Measurements from ENCODE around the gene PPA2. TPM values are rescaled to one million over a fixed set of nuclear protein-coding genes. Genes with fewer than 3 reads are reported as not detected.

Gene PPA2
- total RNA-seq, 1 donor from 2014 or later, result 27.0 TPM

DNA sequence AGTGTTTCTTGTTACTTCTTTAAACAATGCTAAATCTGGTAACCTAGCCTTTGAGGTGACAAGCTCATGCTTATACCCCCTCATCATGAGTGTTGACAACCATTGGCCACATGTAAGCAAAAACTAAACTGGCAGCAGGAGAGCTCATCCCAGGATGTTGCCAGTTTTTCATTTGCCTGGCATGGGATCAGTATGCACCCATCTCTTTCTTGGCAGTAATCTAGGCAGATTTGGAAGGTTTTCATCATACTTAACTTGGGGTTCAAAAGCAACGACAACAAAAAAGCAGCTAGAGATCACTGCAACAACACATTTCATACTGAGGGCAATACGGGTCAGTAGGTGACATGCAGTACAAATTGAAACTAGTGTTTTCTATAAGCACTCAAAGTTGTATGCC lies 122.0 kb downstream of the PPA2 start:
- no peaks in the 10 kb centered on the region for H3K27me3 Mint-ChIP-seq (ENCODE audit: unreplicated experiment)
- no peaks in the 10 kb centered on the region for H3K36me3 Mint-ChIP-seq (ENCODE audit: unreplicated experiment)
- TF ChIP-seq, protein P1, sequence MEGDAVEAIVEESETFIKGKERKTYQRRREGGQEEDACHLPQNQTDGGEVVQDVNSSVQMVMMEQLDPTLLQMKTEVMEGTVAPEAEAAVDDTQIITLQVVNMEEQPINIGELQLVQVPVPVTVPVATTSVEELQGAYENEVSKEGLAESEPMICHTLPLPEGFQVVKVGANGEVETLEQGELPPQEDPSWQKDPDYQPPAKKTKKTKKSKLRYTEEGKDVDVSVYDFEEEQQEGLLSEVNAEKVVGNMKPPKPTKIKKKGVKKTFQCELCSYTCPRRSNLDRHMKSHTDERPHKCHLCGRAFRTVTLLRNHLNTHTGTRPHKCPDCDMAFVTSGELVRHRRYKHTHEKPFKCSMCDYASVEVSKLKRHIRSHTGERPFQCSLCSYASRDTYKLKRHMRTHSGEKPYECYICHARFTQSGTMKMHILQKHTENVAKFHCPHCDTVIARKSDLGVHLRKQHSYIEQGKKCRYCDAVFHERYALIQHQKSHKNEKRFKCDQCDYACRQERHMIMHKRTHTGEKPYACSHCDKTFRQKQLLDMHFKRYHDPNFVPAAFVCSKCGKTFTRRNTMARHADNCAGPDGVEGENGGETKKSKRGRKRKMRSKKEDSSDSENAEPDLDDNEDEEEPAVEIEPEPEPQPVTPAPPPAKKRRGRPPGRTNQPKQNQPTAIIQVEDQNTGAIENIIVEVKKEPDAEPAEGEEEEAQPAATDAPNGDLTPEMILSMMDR (IDR thresholded peaks at IDR 0.05; ENCODE audit: partially characterized antibody, unreplicated experiment), result no peak
- DNase-seq, result no peak
- H3K27ac Mint-ChIP-seq (ENCODE audit: unreplicated experiment), result no peak overlapping the region
- no peak overlapping the region for H3K4me3 Mint-ChIP-seq (ENCODE audit: unreplicated experiment)
- no peaks in the 10 kb centered on the region for H3K9me3 Mint-ChIP-seq (ENCODE audit: unreplicated experiment)
- H3K4me1 Mint-ChIP-seq (ENCODE audit: low read depth, unreplicated experiment), result peaks cover 6% of the 10 kb centered on the region

DNA sequence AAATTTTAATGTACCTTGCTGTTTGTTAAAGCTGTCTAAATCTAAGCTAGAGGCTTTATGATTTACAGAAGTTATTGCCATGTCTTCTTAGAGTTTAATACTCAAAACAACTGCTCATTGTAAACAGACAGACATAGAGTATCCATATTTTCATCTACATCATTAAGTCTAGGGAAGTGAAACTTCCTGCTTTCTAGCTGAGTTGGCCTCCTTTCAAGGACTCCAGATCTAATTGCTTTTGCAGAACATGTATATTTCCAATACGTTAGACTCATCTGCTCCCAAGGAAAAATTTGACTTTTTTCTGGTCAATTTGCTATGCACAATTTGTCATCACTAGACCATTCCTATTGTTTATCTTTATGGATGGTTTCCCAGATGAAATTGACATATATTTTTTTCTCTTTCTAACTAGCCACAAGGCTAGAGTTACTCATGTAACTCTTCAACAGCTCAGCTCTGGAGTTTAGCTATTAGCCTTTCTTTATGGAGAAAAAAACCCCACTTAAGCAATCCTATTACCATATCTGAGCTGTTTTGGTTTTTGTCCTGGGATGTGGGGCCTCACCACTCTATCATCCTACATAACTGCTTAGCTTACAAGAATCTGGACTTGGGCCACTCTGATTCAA lies 122.9 kb downstream of the PPA2 start:
- H3K4me1 Mint-ChIP-seq (ENCODE audit: low read depth, unreplicated experiment), result peaks cover 6% of the 10 kb centered on the region
- H3K36me3 Mint-ChIP-seq (ENCODE audit: unreplicated experiment), result no peaks in the 10 kb centered on the region
- H3K4me3 Mint-ChIP-seq (ENCODE audit: unreplicated experiment), result no peak overlapping the region
- DNase-seq, result no peak
- TF ChIP-seq, protein P1 (IDR thresholded peaks at IDR 0.05; ENCODE audit: partially characterized antibody, unreplicated experiment), result no peak
- H3K27ac Mint-ChIP-seq (ENCODE audit: unreplicated experiment), result no peak overlapping the region
- H3K27me3 Mint-ChIP-seq (ENCODE audit: unreplicated experiment), result no peaks in the 10 kb centered on the region
- no peaks in the 10 kb centered on the region for H3K9me3 Mint-ChIP-seq (ENCODE audit: unreplicated experiment)

DNA sequence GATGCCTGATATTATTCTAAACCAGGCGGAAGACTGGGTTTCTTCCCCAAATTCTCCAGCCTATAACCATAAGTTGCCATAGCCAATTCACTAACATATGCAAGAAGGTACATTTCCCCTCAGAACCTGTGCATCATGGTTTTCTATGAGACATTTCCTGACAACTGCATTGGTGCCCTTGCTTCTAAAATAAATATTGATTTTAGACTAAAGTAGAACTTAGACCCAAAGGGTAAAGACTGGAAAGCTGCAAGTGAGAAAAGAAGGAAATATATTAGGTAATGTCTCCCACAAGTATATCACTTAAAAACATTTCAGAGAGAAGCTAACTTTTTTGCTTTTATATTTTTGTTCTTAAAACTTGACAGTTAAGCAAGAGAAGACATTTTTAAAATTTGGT lies 125.1 kb downstream of the PPA2 start:
- Mint-ChIP-seq H3K27ac (ENCODE audit: unreplicated experiment) (no peak overlapping the region), H3K9me3 (ENCODE audit: unreplicated experiment) (no peaks in the 10 kb centered on the region), H3K36me3 (ENCODE audit: unreplicated experiment) (no peaks in the 10 kb centered on the region), H3K27me3 (ENCODE audit: unreplicated experiment) (no peaks in the 10 kb centered on the region), H3K4me3 (ENCODE audit: unreplicated experiment) (no peak overlapping the region), H3K4me1 (ENCODE audit: low read depth, unreplicated experiment) (peaks cover 4% of the 10 kb centered on the region)
- TF ChIP-seq, protein P1 (IDR thresholded peaks at IDR 0.05; ENCODE audit: partially characterized antibody, unreplicated experiment), result no peak
- no peak for DNase-seq

DNA sequence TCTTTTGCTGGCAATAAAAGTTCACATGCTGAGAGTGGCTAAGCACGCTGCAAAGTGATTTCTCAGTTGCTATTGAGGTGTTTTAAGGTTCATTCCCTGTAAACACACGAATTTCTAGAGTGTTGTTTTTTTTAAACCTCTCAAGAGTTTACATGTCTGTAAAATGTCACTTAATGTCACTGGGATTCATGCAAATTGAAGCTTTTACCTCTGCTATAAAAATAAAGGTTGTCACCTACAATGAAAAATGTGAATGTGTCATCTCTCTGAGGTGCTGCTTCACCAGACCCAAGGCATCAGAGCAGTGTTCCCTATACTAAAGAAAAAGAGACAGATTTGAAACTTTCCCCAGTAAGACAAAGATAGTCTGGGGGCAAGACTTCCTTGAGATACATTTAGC lies 127.0 kb downstream of the PPA2 start:
- Mint-ChIP-seq H3K4me3 (ENCODE audit: unreplicated experiment) (no peak overlapping the region), H3K4me1 (ENCODE audit: low read depth, unreplicated experiment) (peaks cover 9% of the 10 kb centered on the region), H3K27me3 (ENCODE audit: unreplicated experiment) (no peaks in the 10 kb centered on the region), H3K9me3 (ENCODE audit: unreplicated experiment) (no peaks in the 10 kb centered on the region), H3K36me3 (ENCODE audit: unreplicated experiment) (no peaks in the 10 kb centered on the region), H3K27ac (ENCODE audit: unreplicated experiment) (no peak overlapping the region)
- DNase-seq, result no peak
- TF ChIP-seq, protein P1 (IDR thresholded peaks at IDR 0.05; ENCODE audit: partially characterized antibody, unreplicated experiment), result no peak

DNA sequence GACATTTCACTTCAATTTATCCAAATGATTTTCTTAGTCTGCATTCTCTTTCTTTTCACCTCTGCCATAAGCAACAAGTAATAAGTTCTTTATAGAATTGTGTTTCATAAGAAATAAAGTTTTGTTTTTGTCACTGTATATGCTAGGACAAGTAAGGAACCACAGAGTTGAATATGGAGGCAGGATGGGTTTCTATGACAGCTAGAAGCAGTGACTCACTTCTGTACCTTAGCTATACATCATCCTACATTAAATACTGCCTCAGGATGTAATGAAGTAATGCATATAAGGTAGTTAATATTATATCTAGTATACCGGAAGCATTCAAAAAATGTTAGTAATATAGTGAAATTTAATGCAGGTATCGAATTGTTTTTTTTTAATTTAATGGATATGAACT lies 128.0 kb downstream of the PPA2 start:
- Mint-ChIP-seq H3K4me1 (ENCODE audit: low read depth, unreplicated experiment) (peaks cover 9% of the 10 kb centered on the region), H3K27ac (ENCODE audit: unreplicated experiment) (no peak overlapping the region), H3K4me3 (ENCODE audit: unreplicated experiment) (no peak overlapping the region), H3K9me3 (ENCODE audit: unreplicated experiment) (no peaks in the 10 kb centered on the region), H3K36me3 (ENCODE audit: unreplicated experiment) (no peaks in the 10 kb centered on the region), H3K27me3 (ENCODE audit: unreplicated experiment) (no peaks in the 10 kb centered on the region)
- TF ChIP-seq, protein P1 (IDR thresholded peaks at IDR 0.05; ENCODE audit: partially characterized antibody, unreplicated experiment), result no peak
- no peak for DNase-seq
